Vagina (tissue), 2 donors: ENCODE measurements around the gene PLD1.

ENCODE experiments used
- POLR2A ChIP-seq, 2 donors: fragments of 450-650 bp; IDR thresholded peaks; one replicate each; pipeline ENCODE4 v1.6.1; 2017; ENCODE audit warnings: antibody characterized with exemption in 2 of 2, mild to moderate bottlenecking in 2 of 2, moderate library complexity in 2 of 2
- POLR2AphosphoS5 ChIP-seq, 2 donors: sonication (generic); formaldehyde crosslinking; IDR thresholded peaks; one replicate each; pipeline ENCODE4 v1.9.0; 2017; ENCODE audit warnings: antibody characterized with exemption in 2 of 2, mild to moderate bottlenecking in 2 of 2, low read depth in 1 of 2; ENCODE audit not compliant: insufficient read depth in 1 of 2
- TF ChIP-seq, protein P1 (sequence below), 3 experiments: fragments of 450-650 bp in 2 of 3; fragments of 200-600 bp in 1 of 3; sonication (generic) in 1 of 3; IDR thresholded peaks; one replicate each; pipeline ENCODE4 v1.5.1; 2017 to 2019; ENCODE audit warnings: antibody characterized with exemption in 3 of 3, mild to moderate bottlenecking in 2 of 3, moderate library complexity in 2 of 3

DNA sequence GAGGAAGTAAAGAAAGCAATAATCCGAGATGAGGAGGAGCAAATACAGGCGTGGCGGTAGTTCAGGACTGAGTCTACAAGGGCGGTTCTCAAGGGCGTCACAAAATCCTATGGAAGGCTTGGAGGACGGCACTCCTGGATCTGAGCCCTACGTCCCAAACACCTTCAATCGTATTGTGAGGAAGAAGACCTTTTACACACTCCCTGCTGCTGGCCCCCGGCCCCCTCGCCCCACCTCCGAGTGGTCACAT lies 747 bp downstream of the PLD1 start:
- no peak for TF ChIP-seq POLR2A (IDR thresholded peaks at IDR 0.05)
- TF ChIP-seq, protein P1, sequence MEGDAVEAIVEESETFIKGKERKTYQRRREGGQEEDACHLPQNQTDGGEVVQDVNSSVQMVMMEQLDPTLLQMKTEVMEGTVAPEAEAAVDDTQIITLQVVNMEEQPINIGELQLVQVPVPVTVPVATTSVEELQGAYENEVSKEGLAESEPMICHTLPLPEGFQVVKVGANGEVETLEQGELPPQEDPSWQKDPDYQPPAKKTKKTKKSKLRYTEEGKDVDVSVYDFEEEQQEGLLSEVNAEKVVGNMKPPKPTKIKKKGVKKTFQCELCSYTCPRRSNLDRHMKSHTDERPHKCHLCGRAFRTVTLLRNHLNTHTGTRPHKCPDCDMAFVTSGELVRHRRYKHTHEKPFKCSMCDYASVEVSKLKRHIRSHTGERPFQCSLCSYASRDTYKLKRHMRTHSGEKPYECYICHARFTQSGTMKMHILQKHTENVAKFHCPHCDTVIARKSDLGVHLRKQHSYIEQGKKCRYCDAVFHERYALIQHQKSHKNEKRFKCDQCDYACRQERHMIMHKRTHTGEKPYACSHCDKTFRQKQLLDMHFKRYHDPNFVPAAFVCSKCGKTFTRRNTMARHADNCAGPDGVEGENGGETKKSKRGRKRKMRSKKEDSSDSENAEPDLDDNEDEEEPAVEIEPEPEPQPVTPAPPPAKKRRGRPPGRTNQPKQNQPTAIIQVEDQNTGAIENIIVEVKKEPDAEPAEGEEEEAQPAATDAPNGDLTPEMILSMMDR (IDR thresholded peaks at IDR 0.05), result no peak
- no peak for TF ChIP-seq POLR2AphosphoS5 (IDR thresholded peaks at IDR 0.05; ENCODE audit: insufficient read depth in 1 of 2, low read depth in 1 of 2)
